ENCODE data around the gene SVIP. TPM values are rescaled to one million over a fixed set of nuclear protein-coding genes. Genes with fewer than 3 reads are reported as not detected.

Gene SVIP
- total and polyA plus RNA-seq, 5 experiments from 2014 or later = 43.3 to 80.7 (median 53.2) TPM

DNA sequence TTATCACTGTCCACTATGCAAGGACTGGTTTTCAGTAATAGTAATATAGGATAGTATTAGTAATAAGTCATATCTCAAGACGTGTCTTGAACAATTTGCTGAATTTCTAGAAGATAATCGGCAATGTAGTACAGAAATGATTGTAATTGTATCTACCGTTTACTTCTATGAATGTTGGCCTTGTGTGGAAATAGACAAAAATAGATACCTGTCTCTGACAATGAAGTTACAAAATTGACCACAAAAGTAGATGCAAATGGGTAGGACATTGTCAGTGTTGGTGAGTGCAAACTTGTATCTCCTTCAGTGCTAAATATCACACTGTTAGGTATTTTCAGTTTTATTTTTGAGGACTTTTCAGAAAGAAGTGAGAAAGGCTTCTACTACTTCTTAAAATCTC lies 43.1 kb downstream of the SVIP start:
- Mint-ChIP-seq H3K36me3 (no peaks in the 10 kb centered on the region), H3K4me3 (no peak overlapping the region), H3K4me1 (peaks cover 0 to under 1% (median 0%) of the 10 kb centered on the region in 4 donors), H3K9me3 (no peaks in the 10 kb centered on the region), H3K27ac (no peak overlapping the region), H3K27me3 (peaks cover 0 to 1% (median 0%) of the 10 kb centered on the region in 5 donors)
- no peak for ATAC-seq
- POLR2A ChIA-PET = no interaction called here
- DNase-seq = no peak

- Mint-ChIP-seq H3K4me3 (no peak overlapping the region), H3K27ac (peak overlapping the region in 1 of 10 donors; percentile 9), H3K9me3 (no peaks in the 10 kb centered on the region), H3K27me3 (peaks cover 0 to 1% (median 0%) of the 10 kb centered on the region in 5 donors), H3K36me3 (no peaks in the 10 kb centered on the region), H3K4me1 (peaks cover 0 to 8% (median 8%) of the 10 kb centered on the region in 4 donors)
- POLR2A ChIA-PET = no interaction called here
- DNase-seq (no peak), ATAC-seq (no peak)
These were observed 44.4 kb downstream of the SVIP start for GRCh38 chr11:22785251-22785650.

GRCh38 chr11:22780952-22781593 lies 48.5 kb downstream of the SVIP start:
- peaks cover 0 to 5% (median 4%) of the 10 kb centered on the region in 5 donors for H3K27me3 Mint-ChIP-seq
- H3K27ac Mint-ChIP-seq = peak overlapping the region in 3 of 10 donors; percentile 0 to 33 (median 11)
- POLR2A ChIA-PET = no interaction called here
- peak in 1 of 10 donors; percentile 3 for DNase-seq
- H3K9me3 Mint-ChIP-seq = no peaks in the 10 kb centered on the region
- no peaks in the 10 kb centered on the region for H3K36me3 Mint-ChIP-seq
- ATAC-seq = peak in 1 of 2 donors; percentile 22
- peaks cover 0 to 8% (median 8%) of the 10 kb centered on the region in 4 donors for H3K4me1 Mint-ChIP-seq
- no peak overlapping the region for H3K4me3 Mint-ChIP-seq

- Mint-ChIP-seq H3K4me3 (no peak overlapping the region), H3K4me1 (peaks cover 0 to 8% (median 8%) of the 10 kb centered on the region in 4 donors), H3K27ac (no peak overlapping the region), H3K9me3 (no peaks in the 10 kb centered on the region), H3K27me3 (peaks cover 0 to 5% (median 4%) of the 10 kb centered on the region in 5 donors), H3K36me3 (no peaks in the 10 kb centered on the region)
- POLR2A ChIA-PET = no interaction called here
- DNase-seq (no peak), ATAC-seq (no peak)
These were observed 49.8 kb downstream of the SVIP start for GRCh38 chr11:22779850-22780249.

DNA sequence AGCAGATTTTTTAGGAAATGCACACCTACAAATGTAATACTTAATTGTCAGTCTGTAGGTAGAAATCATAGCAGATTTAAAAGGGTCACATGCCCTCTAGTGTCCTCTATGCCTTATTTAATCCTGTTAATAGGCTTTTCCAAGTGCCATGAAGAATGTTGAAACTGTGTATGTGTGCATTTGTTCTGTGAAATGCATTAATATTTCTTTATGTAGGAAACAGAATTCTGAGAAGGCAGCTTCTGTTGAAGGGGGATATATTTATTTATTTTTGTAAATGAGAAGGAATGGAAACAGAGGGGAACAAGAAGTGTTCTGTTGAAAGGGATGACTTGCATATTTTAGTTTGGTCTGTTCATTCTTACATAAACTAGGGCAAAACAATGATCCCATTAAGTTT lies 51.0 kb downstream of the SVIP start:
- peaks cover 0 to 8% (median 8%) of the 10 kb centered on the region in 4 donors for H3K4me1 Mint-ChIP-seq
- no peak overlapping the region for H3K27ac Mint-ChIP-seq
- POLR2A ChIA-PET = no interaction called here
- no peaks in the 10 kb centered on the region for H3K36me3 Mint-ChIP-seq
- no peak overlapping the region for H3K4me3 Mint-ChIP-seq
- H3K27me3 Mint-ChIP-seq = peaks cover 0 to 10% (median 4%) of the 10 kb centered on the region in 5 donors
- H3K9me3 Mint-ChIP-seq = no peaks in the 10 kb centered on the region
- peak in 1 of 10 donors; percentile 6 for DNase-seq
- ATAC-seq = no peak

GRCh38 chr11:22775248-22775647 lies 54.4 kb downstream of the SVIP start:
- Mint-ChIP-seq H3K4me1 (no peaks in the 10 kb centered on the region), H3K27me3 (peaks cover 0 to 13% (median 4%) of the 10 kb centered on the region in 5 donors), H3K4me3 (no peak overlapping the region), H3K36me3 (no peaks in the 10 kb centered on the region), H3K9me3 (no peaks in the 10 kb centered on the region), H3K27ac (no peak overlapping the region)
- POLR2A ChIA-PET = no interaction called here
- DNase-seq (no peak), ATAC-seq (no peak)

DNA sequence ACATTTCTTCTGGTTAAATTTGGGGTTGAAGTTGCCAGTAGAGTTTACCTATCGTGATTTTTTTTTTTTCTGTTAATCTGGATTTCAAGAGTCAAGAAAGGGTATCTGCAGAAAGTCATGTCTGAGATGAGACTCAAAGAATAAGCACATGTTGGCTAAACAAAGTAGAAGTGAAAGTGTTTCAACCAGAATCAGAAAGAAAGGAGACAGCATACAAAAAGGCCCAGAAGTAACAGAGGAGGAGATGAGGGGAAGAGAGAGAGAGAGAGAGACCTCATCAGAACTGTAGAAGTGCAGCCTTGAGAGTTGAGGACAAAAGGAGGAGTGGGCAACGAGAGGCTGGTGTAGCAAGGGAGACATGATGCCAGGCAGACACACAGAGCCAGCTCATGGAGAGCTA lies 54.9 kb downstream of the SVIP start:
- ATAC-seq = no peak
- peaks cover 0 to 2% (median 0%) of the 10 kb centered on the region in 9 donors for H3K9me3 Mint-ChIP-seq
- H3K27me3 Mint-ChIP-seq = peaks cover 0 to 13% (median 4%) of the 10 kb centered on the region in 5 donors
- DNase-seq = no peak
- H3K36me3 Mint-ChIP-seq = no peaks in the 10 kb centered on the region
- no peaks in the 10 kb centered on the region for H3K4me1 Mint-ChIP-seq
- no peak overlapping the region for H3K4me3 Mint-ChIP-seq
- POLR2A ChIA-PET = no interaction called here
- no peak overlapping the region for H3K27ac Mint-ChIP-seq

- H3K9me3 Mint-ChIP-seq = peaks cover 0 to 4% (median 0%) of the 10 kb centered on the region in 9 donors
- no peak overlapping the region for H3K4me3 Mint-ChIP-seq
- no peak for DNase-seq
- no peak for ATAC-seq
- H3K27me3 Mint-ChIP-seq = peaks cover 0 to 9% (median 0%) of the 10 kb centered on the region in 5 donors
- H3K36me3 Mint-ChIP-seq = no peaks in the 10 kb centered on the region
- H3K4me1 Mint-ChIP-seq = no peaks in the 10 kb centered on the region
- POLR2A ChIA-PET = no interaction called here
- no peak overlapping the region for H3K27ac Mint-ChIP-seq
These were observed 60.5 kb downstream of the SVIP start for GRCh38 chr11:22769081-22769480.

Other genes with a start within 250 kb of the SVIP start
- gene FANCF, start 204.0 kb downstream of the SVIP start, total RNA-seq = 10 to 100 TPM; 21.9 to 23.2 TPM
- gene FANCF, start 204.0 kb downstream of the SVIP start, polyA plus RNA-seq = 10 to 100 TPM; 16.9 to 19.7 (median 17.0) TPM
- gene GAS2, start 163.2 kb downstream of the SVIP start, total RNA-seq = 1 to 10 TPM; 5.7 to 6.0 TPM
- 1 to 10 TPM; 2.9 to 5.0 (median 3.9) TPM for gene GAS2, start 163.2 kb downstream of the SVIP start, polyA plus RNA-seq
- gene CCDC179, start 30.7 kb upstream of the SVIP start, total RNA-seq = not detected
- not detected for gene CCDC179, start 30.7 kb upstream of the SVIP start, polyA plus RNA-seq